ENCODE data around the gene KIF24. TPM values are rescaled to one million over a fixed set of nuclear protein-coding genes. Genes with fewer than 3 reads are reported as not detected.

KIF24 gene
- total and polyA plus RNA-seq, 4 donors: 0.10 to 0.78 (median 0.32) TPM; not detected in 1

GRCh38 chr9:34335376-34335775, 6.3 kb upstream of the KIF24 start:
- no peak for DNase-seq
- H3K27ac ChIP-seq (ENCODE audit: low read depth in 1 of 2, low read length in 2 of 2): no peak overlapping the region
- intact Hi-C loops (cut with DNase I): loop anchor here (5.0 to 10.0 kb wide), 2 partner anchors 259 to 267 kb away; no protein-coding TSS in a partner anchor
- ATAC-seq (ENCODE audit: low FRiP score): no peak
- 82 to 87% methylated on average over 4 of the region's 4 CpGs for WGBS, 2 donors
- H3K27me3 ChIP-seq (ENCODE audit: control insufficient read depth in 1 of 2, insufficient read depth in 2 of 2, low read length in 1 of 2): no peaks in the 10 kb centered on the region
- no peaks in the 10 kb centered on the region for H3K9me3 ChIP-seq (ENCODE audit: control insufficient read depth, low read length)
- no peaks in the 10 kb centered on the region for H3K4me1 ChIP-seq (ENCODE audit: control insufficient read depth in 1 of 2, insufficient read depth in 2 of 2, low read length in 2 of 2)
- peaks cover 0 to 1% of the 10 kb centered on the region in 2 donors for H3K36me3 ChIP-seq (ENCODE audit: control insufficient read depth in 1 of 2, insufficient read depth in 2 of 2, low read length in 1 of 2)
- no peak overlapping the region for H3K4me3 ChIP-seq (ENCODE audit: low read length in 2 of 2)

- DNase-seq: no peak
- Histone ChIP-seq H3K4me1 (ENCODE audit: control insufficient read depth in 1 of 2, insufficient read depth in 2 of 2, low read length in 2 of 2) (no peaks in the 10 kb centered on the region), H3K36me3 (ENCODE audit: control insufficient read depth in 1 of 2, insufficient read depth in 2 of 2, low read length in 1 of 2) (no peaks in the 10 kb centered on the region), H3K9me3 (ENCODE audit: control insufficient read depth, low read length) (no peaks in the 10 kb centered on the region), H3K27me3 (ENCODE audit: control insufficient read depth in 1 of 2, insufficient read depth in 2 of 2, low read length in 1 of 2) (no peaks in the 10 kb centered on the region), H3K27ac (ENCODE audit: low read depth in 1 of 2, low read length in 2 of 2) (no peak overlapping the region), H3K4me3 (ENCODE audit: low read length in 2 of 2) (no peak overlapping the region)
- 91 to 93% methylated on average over 2 of the region's 2 CpGs for WGBS, 2 donors
- no peak for ATAC-seq (ENCODE audit: low FRiP score)
- intact Hi-C loops (cut with DNase I): loop anchor here (5.0 to 10.0 kb wide), 2 partner anchors 260 to 267 kb away; no protein-coding TSS in a partner anchor
Measured at GRCh38 chr9:34334916-34335315, 5.8 kb upstream of the KIF24 start.

GRCh38 chr9:34334337-34334824, 5.3 kb upstream of the KIF24 start:
- H3K9me3 ChIP-seq (ENCODE audit: control insufficient read depth, low read length): no peaks in the 10 kb centered on the region
- intact Hi-C loops (cut with DNase I): loop anchor here in 1 of 2 donors (10.0 kb wide), 1 partner anchor 260 kb away; no protein-coding TSS in a partner anchor
- no peaks in the 10 kb centered on the region for H3K27me3 ChIP-seq (ENCODE audit: control insufficient read depth in 1 of 2, insufficient read depth in 2 of 2, low read length in 1 of 2)
- WGBS, 2 donors: 38 to 58% methylated on average over 1 of the region's 1 CpG
- DNase-seq: no peak
- ATAC-seq (ENCODE audit: low FRiP score): no peak
- no peaks in the 10 kb centered on the region for H3K36me3 ChIP-seq (ENCODE audit: control insufficient read depth in 1 of 2, insufficient read depth in 2 of 2, low read length in 1 of 2)
- H3K27ac ChIP-seq (ENCODE audit: low read depth in 1 of 2, low read length in 2 of 2): no peak overlapping the region
- H3K4me3 ChIP-seq (ENCODE audit: low read length in 2 of 2): no peak overlapping the region
- no peaks in the 10 kb centered on the region for H3K4me1 ChIP-seq (ENCODE audit: control insufficient read depth in 1 of 2, insufficient read depth in 2 of 2, low read length in 2 of 2)

- 67 to 69% methylated on average over 3 of the region's 3 CpGs for WGBS, 2 donors
- H3K4me1 ChIP-seq (ENCODE audit: control insufficient read depth in 1 of 2, insufficient read depth in 2 of 2, low read length in 2 of 2): no peaks in the 10 kb centered on the region
- ATAC-seq (ENCODE audit: low FRiP score) (no peak), DNase-seq (no peak)
- no peaks in the 10 kb centered on the region for H3K36me3 ChIP-seq (ENCODE audit: control insufficient read depth in 1 of 2, insufficient read depth in 2 of 2, low read length in 1 of 2)
- H3K4me3 ChIP-seq (ENCODE audit: low read length in 2 of 2): no peak overlapping the region
- H3K9me3 ChIP-seq (ENCODE audit: control insufficient read depth, low read length): no peaks in the 10 kb centered on the region
- intact Hi-C loops (cut with DNase I): loop anchor here (2.0 to 10.0 kb wide), 2 partner anchors 45 to 261 kb away; no protein-coding TSS in a partner anchor
- no peak overlapping the region for H3K27ac ChIP-seq (ENCODE audit: low read depth in 1 of 2, low read length in 2 of 2)
- H3K27me3 ChIP-seq (ENCODE audit: control insufficient read depth in 1 of 2, insufficient read depth in 2 of 2, low read length in 1 of 2): no peaks in the 10 kb centered on the region
Measured at GRCh38 chr9:34333836-34334235, 4.8 kb upstream of the KIF24 start.

- Histone ChIP-seq H3K27me3 (ENCODE audit: control insufficient read depth in 1 of 2, insufficient read depth in 2 of 2, low read length in 1 of 2) (no peaks in the 10 kb centered on the region), H3K36me3 (ENCODE audit: control insufficient read depth in 1 of 2, insufficient read depth in 2 of 2, low read length in 1 of 2) (no peaks in the 10 kb centered on the region), H3K4me3 (ENCODE audit: low read length in 2 of 2) (no peak overlapping the region), H3K9me3 (ENCODE audit: control insufficient read depth, low read length) (no peaks in the 10 kb centered on the region), H3K27ac (ENCODE audit: low read depth in 1 of 2, low read length in 2 of 2) (no peak overlapping the region), H3K4me1 (ENCODE audit: control insufficient read depth in 1 of 2, insufficient read depth in 2 of 2, low read length in 2 of 2) (no peaks in the 10 kb centered on the region)
- ATAC-seq (ENCODE audit: low FRiP score) (no peak), DNase-seq (no peak)
- intact Hi-C loops (cut with DNase I): loop anchor here (1.0 to 10.0 kb wide), 3 partner anchors 46 to 262 kb away; no protein-coding TSS in a partner anchor
- 19 to 22% methylated on average over 7 of the region's 7 CpGs for whole genome bisulfite sequencing, 2 donors
Measured at GRCh38 chr9:34332076-34332964, 3.3 kb upstream of the KIF24 start.

GRCh38 chr9:34331196-34331595, 2.1 kb upstream of the KIF24 start:
- H3K36me3 ChIP-seq (ENCODE audit: control insufficient read depth in 1 of 2, insufficient read depth in 2 of 2, low read length in 1 of 2): no peaks in the 10 kb centered on the region
- intact Hi-C loops (cut with DNase I): loop anchor here in 1 of 2 donors (10.0 kb wide), 1 partner anchor 264 kb away; no protein-coding TSS in a partner anchor
- H3K27me3 ChIP-seq (ENCODE audit: control insufficient read depth in 1 of 2, insufficient read depth in 2 of 2, low read length in 1 of 2): no peaks in the 10 kb centered on the region
- ATAC-seq (ENCODE audit: low FRiP score): no peak
- no peak for DNase-seq
- H3K4me1 ChIP-seq (ENCODE audit: control insufficient read depth in 1 of 2, insufficient read depth in 2 of 2, low read length in 2 of 2): no peaks in the 10 kb centered on the region
- H3K27ac ChIP-seq (ENCODE audit: low read depth in 1 of 2, low read length in 2 of 2): no peak overlapping the region
- WGBS, 2 donors: 79 to 91% methylated on average over 1 of the region's 1 CpG
- H3K9me3 ChIP-seq (ENCODE audit: control insufficient read depth, low read length): no peaks in the 10 kb centered on the region
- H3K4me3 ChIP-seq (ENCODE audit: low read length in 2 of 2): no peak overlapping the region

- intact Hi-C loops (cut with DNase I): loop anchor here in 1 of 2 donors (10.0 kb wide), 1 partner anchor 204 kb away; the partner anchor contains the start of gene DCAF12
- WGBS, 2 donors: 0 to 1% methylated on average over 11 of the region's 11 CpGs
- DNase-seq: no peak
- Histone ChIP-seq H3K4me1 (ENCODE audit: control insufficient read depth in 1 of 2, insufficient read depth in 2 of 2, low read length in 2 of 2) (no peaks in the 10 kb centered on the region), H3K9me3 (ENCODE audit: control insufficient read depth, low read length) (no peaks in the 10 kb centered on the region), H3K36me3 (ENCODE audit: control insufficient read depth in 1 of 2, insufficient read depth in 2 of 2, low read length in 1 of 2) (no peaks in the 10 kb centered on the region), H3K27ac (ENCODE audit: low read depth in 1 of 2, low read length in 2 of 2) (no peak overlapping the region), H3K27me3 (ENCODE audit: control insufficient read depth in 1 of 2, insufficient read depth in 2 of 2, low read length in 1 of 2) (no peaks in the 10 kb centered on the region), H3K4me3 (ENCODE audit: low read length in 2 of 2) (peak overlapping the region; percentile 8 to 24)
- no peak for ATAC-seq (ENCODE audit: low FRiP score)
Measured at GRCh38 chr9:34328500-34328986, 525 bp downstream of the KIF24 start.

GRCh38 chr9:34326690-34327089, 2.4 kb downstream of the KIF24 start:
- Histone ChIP-seq H3K36me3 (ENCODE audit: control insufficient read depth in 1 of 2, insufficient read depth in 2 of 2, low read length in 1 of 2) (no peaks in the 10 kb centered on the region), H3K4me3 (ENCODE audit: low read length in 2 of 2) (no peak overlapping the region), H3K4me1 (ENCODE audit: control insufficient read depth in 1 of 2, insufficient read depth in 2 of 2, low read length in 2 of 2) (no peaks in the 10 kb centered on the region), H3K27me3 (ENCODE audit: control insufficient read depth in 1 of 2, insufficient read depth in 2 of 2, low read length in 1 of 2) (no peaks in the 10 kb centered on the region), H3K27ac (ENCODE audit: low read depth in 1 of 2, low read length in 2 of 2) (no peak overlapping the region), H3K9me3 (ENCODE audit: control insufficient read depth, low read length) (no peaks in the 10 kb centered on the region)
- ATAC-seq (ENCODE audit: low FRiP score) (no peak), DNase-seq (no peak)
- WGBS, 2 donors: 91 to 92% methylated on average over 1 of the region's 1 CpG
- intact Hi-C loops (cut with DNase I): loop anchor here in 1 of 2 donors (10.0 kb wide), 1 partner anchor 202 kb away; the partner anchor contains the start of gene DCAF12

All from aorta (tissue), 5 donors.